Ascending aorta (tissue), 2 donors: ENCODE data around the gene TFB1M. TPM values are rescaled to one million over a fixed set of nuclear protein-coding genes. Genes with fewer than 3 reads are reported as not detected.
A peak's percentile ranks its signal among the peaks of the same experiment; 100 is the strongest.

Source experiments
- DNase-seq, 2 donors: peaks; one replicate each; pipeline ENCODE4 v3.0.0-alpha.2; 2019; ENCODE audit warnings: low spot score in 2 of 2
- H3K27ac ChIP-seq, 2 donors: fragments of 200-600 bp; sonication (generic); one replicate each; pipeline ENCODE4 v1.5.1; 2016 to 2017; ENCODE audit warnings: mild to moderate bottlenecking in 1 of 2
- H3K27me3 ChIP-seq: fragments of 200-600 bp; sonication (generic); one replicate; pipeline ENCODE4 v1.5.1; 2017
- H3K36me3 ChIP-seq, 2 donors: fragments of 200-600 bp; sonication (generic); one replicate each; pipeline ENCODE4 v1.5.1; 2016
- H3K4me1 ChIP-seq, 2 donors: fragments of 200-600 bp; sonication (generic); one replicate each; pipeline ENCODE4 v1.5.1; 2016 to 2017; ENCODE audit warnings: mild to moderate bottlenecking in 1 of 2
- H3K4me3 ChIP-seq, 2 donors: fragments of 200-600 bp; sonication (generic); one replicate each; pipeline ENCODE4 v1.5.1; 2016 to 2017; ENCODE audit warnings: mild to moderate bottlenecking in 1 of 2
- H3K9me3 ChIP-seq, 2 donors: fragments of 200-600 bp; sonication (generic); one replicate each; pipeline ENCODE4 v1.5.1; 2016
- CTCF ChIP-seq, 3 experiments: fragments of 200-600 bp in 2 of 3; fragments of 450-650 bp in 1 of 3; sonication (generic) in 2 of 3; IDR thresholded peaks; one replicate each; pipeline ENCODE4 v1.5.1; 2016 to 2019; ENCODE audit warnings: antibody characterized with exemption in 3 of 3, mild to moderate bottlenecking in 1 of 3, moderate library complexity in 1 of 3
- intact Hi-C: fragments of 100-400 bp; cut with DNase I; formaldehyde crosslinking; loops from one replicate; pipeline ENCODE4 v1.15.1; 2023
- total RNA-seq: library from RNA; depleted of rRNA; stranded (reverse); fragments of >200 nt; gene quantifications from one replicate; pipeline ENCODE4 v1.1.0, GENCODE V29; 2016

The TFB1M gene
- total RNA-seq, 1 donor from 2014 or later, result 2.9 TPM

DNA sequence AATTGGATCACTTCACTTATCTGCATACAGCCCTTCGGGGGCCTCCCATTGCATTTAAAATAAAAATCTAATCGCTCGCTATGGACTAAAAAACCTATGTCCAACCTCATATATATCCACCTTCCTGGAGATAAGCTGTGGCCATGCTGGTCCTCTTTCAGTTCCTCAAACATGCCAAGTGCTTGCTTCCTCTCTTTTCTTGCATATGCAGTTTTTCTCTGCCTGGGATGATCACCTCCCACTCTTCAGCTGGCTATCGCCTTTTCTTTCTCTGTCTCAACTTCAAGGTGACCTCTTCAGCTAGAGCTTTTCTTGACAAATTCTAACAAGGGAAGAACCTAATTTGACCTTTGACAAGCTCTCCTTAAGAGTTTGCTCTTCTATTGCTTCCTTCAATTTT, 5.6 kb upstream of the TFB1M start:
- TF ChIP-seq CTCF (IDR thresholded peaks at IDR 0.05), result no peak
- Histone ChIP-seq H3K4me3 (no peak overlapping the region), H3K36me3 (no peaks in the 10 kb centered on the region), H3K27ac (no peak overlapping the region), H3K27me3 (no peaks in the 10 kb centered on the region), H3K4me1 (no peaks in the 10 kb centered on the region), H3K9me3 (no peaks in the 10 kb centered on the region)
- no peak for DNase-seq
- intact Hi-C loops, result no loop called here

GRCh38 chr6:155317186-155317585, 2.9 kb upstream of the TFB1M start:
- Histone ChIP-seq H3K4me3 (no peak overlapping the region), H3K9me3 (no peaks in the 10 kb centered on the region), H3K27me3 (no peaks in the 10 kb centered on the region), H3K4me1 (peaks cover 0 to 3% of the 10 kb centered on the region in 2 donors), H3K36me3 (no peaks in the 10 kb centered on the region), H3K27ac (no peak overlapping the region)
- no peak for DNase-seq
- intact Hi-C loops, result no loop called here
- no peak for TF ChIP-seq CTCF (IDR thresholded peaks at IDR 0.05)

- DNase-seq, result no peak
- no peaks in the 10 kb centered on the region for H3K9me3 ChIP-seq
- intact Hi-C loops, result no loop called here
- peaks cover 0 to 3% of the 10 kb centered on the region in 2 donors for H3K4me1 ChIP-seq
- no peak overlapping the region for H3K27ac ChIP-seq
- no peaks in the 10 kb centered on the region for H3K27me3 ChIP-seq
- no peaks in the 10 kb centered on the region for H3K36me3 ChIP-seq
- TF ChIP-seq CTCF (IDR thresholded peaks at IDR 0.05), result no peak
- H3K4me3 ChIP-seq, result no peak overlapping the region
Measured at GRCh38 chr6:155316419-155316818, 2.1 kb upstream of the TFB1M start.

- no peak for DNase-seq
- Histone ChIP-seq H3K4me3 (peak overlapping the region; percentile 77 to 90), H3K36me3 (no peaks in the 10 kb centered on the region), H3K9me3 (no peaks in the 10 kb centered on the region), H3K27ac (peak overlapping the region; percentile 79 to 84), H3K27me3 (no peaks in the 10 kb centered on the region), H3K4me1 (peaks cover 0 to 3% of the 10 kb centered on the region in 2 donors)
- no peak for TF ChIP-seq CTCF (IDR thresholded peaks at IDR 0.05)
- intact Hi-C loops, result no loop called here
Measured at GRCh38 chr6:155315516-155315871, 1.2 kb upstream of the TFB1M start.

- H3K27me3 ChIP-seq, result no peaks in the 10 kb centered on the region
- peak overlapping the region; percentile 79 to 84 for H3K27ac ChIP-seq
- no peaks in the 10 kb centered on the region for H3K9me3 ChIP-seq
- H3K4me1 ChIP-seq, result peaks cover 0 to 3% of the 10 kb centered on the region in 2 donors
- TF ChIP-seq CTCF (IDR thresholded peaks at IDR 0.05), result no peak
- intact Hi-C loops, result loop anchor here (1.0 to 5.0 kb wide), 4 partner anchors 138 to 1707 kb away; partner anchors contain the start of gene SCAF8
- H3K36me3 ChIP-seq, result no peaks in the 10 kb centered on the region
- H3K4me3 ChIP-seq, result peak overlapping the region; percentile 77 to 90
- DNase-seq, result peak; percentile 18 to 91
Measured at GRCh38 chr6:155314773-155315515, 660 bp upstream of the TFB1M start.
